Measurements from ENCODE around the gene APBB3.

GRCh38 chr5:140558542-140558941 is 5.9 kb downstream of the APBB3 start:
- no peak for TF ChIP-seq REST (IDR thresholded peaks at IDR 0.05; ENCODE audit: borderline replicate concordance)
- TF ChIP-seq MXI1 (conservative IDR thresholded peaks at IDR 0.05; ENCODE audit: poor library complexity, severe bottlenecking), result no peak

Data from neural cell (in vitro differentiated cells).